GM21381 (cell line): Measurements from ENCODE around the gene HOXD11.

Source experiments
- ATAC-seq: cut with Tn5 transposase; IDR thresholded peaks from one replicate; pipeline ENCODE4 v1.9.1; 2021; ENCODE audit warnings: mild to moderate bottlenecking, moderate library complexity; ENCODE audit not compliant: unreplicated experiment

HOXD11 gene

DNA sequence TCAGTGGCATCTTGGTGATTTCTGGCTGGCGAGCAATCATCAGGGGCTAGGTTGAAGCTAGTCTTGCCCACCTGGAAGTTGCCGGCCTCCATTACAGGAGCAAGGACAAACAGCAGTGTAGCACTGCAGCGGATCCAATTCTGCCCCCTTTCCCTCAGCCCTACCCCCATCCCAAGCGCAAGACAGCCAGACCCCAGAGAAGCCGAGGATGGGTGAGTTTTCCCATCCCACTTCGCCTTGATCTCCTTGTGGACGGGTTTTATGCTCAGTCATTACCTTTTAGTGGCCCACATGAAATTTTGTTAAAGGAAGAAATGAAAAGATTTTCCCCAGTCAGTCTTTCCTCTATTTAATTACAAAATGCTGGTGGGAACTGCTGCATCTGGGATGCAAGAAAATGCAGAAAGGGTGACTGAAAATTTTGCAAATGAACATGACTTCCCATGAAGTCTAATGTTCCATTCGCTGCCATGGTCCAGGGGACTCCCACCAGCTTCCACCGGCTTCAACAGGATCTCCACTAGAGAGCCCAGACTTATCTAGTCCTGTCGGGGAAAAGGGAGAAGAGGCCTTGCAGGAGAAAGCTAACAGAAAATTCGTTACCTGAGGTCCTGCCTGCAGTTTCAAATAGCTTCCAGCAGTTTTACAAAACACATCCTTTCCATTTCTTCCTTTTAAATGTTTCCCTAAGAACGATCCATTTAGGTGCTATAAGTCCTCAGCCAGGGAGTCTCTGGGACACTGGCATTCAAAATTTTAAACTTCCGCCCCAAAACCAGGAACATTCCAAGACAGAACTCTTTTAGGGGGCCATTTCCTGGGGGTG, 13.5 kb downstream of the HOXD11 start:
- no peak for ATAC-seq

DNA sequence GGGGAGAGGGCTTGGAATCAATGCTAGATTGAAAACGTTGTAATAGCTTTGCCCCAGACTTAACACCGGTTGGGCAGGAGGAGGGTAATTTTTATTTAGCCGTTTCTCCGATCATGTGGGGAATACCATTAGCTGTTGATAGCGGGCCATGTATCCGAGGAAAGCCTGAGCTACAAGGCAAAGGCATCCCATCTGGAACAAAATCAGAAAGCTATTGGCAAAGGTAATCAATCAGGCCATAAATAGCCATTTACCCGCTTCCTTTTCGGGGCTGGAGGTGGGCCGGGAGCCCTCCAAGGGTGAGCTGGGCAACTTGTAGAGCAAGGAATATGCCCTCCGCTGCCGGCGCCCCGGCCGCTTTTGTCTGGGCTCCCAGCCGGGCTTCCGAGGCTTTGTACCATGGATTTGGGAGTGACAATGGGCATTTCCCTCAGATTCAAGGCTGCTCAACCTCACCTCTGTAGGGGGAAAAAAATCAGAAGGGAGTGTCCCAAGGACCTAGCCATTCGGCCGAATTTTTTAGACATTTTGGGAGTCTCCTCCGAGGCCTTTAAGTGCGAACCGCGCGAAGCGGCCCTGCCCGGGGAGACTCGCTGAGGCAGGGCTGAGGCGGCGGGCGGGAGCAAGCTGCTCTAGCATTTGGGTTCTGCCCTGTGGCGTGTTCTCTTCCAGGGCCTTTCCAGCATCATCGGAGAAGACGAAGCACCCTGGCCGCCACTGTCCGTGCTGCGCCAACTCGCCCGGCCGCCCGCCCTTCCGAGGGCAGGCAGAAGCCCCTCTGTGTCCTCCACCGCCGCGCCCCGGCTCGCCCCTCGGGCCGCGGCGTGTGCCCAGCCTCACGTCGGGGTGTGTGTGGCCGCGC, 14.3 kb downstream of the HOXD11 start:
- ATAC-seq, result no peak

DNA sequence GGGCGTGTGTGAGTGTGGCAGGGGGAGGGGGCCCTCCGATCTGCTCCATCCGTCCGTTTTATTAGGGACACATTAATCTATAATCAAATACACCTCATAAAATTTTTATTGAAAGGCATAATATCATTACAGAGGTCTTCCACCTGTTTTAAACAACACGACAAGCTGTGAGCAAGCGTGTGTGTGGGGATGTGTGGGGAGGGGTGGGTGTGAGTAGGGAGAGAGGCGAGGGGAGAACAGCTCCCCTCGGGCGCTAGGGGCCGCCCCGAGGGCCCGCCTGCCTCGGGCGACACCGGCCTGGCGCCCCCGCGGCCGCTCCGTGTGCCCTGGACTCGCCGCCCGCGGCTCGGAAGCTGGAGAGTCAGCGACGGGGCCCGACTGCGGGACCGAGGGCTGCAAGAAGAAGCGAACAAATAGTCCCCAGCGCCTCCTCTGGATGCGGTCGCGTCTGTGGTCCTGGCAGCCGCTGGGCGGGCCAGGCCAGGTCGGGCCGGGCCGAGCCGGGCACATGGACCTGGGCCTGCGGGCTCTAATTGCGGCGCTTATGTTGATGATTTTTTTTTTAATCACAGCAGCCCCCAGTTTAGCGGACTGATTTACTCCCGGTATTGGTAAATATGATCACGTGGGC, 15.1 kb downstream of the HOXD11 start:
- ATAC-seq, result no peak

DNA sequence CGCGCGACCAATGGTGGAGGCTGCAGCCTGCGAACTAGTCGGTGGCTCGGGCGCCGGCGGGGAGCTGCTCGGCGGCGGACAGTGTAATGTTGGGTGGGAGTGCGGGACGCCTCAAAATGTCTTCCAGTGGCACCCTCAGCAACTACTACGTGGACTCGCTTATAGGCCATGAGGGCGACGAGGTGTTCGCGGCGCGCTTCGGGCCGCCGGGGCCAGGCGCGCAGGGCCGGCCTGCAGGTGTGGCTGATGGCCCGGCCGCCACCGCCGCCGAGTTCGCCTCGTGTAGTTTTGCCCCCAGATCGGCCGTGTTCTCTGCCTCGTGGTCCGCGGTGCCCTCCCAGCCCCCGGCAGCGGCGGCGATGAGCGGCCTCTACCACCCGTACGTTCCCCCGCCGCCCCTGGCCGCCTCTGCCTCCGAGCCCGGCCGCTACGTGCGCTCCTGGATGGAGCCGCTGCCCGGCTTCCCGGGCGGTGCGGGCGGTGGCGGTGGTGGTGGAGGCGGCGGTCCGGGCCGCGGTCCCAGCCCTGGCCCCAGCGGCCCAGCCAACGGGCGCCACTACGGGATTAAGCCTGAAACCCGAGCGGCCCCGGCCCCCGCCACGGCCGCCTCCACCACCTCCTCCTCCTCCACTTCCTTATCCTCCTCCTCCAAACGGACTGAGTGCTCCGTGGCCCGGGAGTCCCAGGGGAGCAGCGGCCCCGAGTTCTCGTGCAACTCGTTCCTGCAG, 15.8 kb downstream of the HOXD11 start, which contains the start of gene HOXD9:
HOXD9 (plus strand) TSS at position 37 of the 728 bp plus-strand sequence; CDS start at position 87, 50 bp downstream.
- no peak for ATAC-seq

DNA sequence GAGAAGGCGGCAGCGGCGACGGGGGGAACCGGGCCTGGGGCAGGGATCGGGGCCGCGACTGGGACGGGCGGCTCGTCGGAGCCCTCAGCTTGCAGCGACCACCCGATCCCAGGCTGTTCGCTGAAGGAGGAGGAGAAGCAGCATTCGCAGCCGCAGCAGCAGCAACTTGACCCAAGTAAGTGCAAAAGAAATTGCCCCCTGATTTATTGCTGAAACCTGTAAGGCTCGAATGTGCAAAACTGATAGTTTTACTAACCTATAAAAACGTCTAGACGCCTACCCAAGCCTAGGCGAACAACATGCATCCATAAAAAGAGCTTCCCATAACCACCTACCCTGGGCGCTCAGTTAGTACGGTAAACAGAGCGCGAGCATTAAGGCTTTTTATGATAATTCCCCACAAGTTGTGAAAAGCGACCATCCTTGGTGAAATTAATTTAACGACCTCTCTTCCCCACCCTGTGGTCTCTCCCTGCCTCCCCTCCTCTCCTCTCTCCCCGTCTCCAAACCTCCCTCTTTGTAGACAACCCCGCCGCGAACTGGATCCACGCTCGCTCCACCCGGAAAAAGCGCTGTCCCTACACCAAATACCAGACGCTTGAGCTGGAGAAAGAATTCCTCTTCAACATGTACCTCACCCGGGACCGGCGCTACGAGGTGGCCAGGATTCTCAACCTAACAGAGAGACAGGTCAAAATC, 16.5 kb downstream of the HOXD11 start:
- no peak for ATAC-seq

DNA sequence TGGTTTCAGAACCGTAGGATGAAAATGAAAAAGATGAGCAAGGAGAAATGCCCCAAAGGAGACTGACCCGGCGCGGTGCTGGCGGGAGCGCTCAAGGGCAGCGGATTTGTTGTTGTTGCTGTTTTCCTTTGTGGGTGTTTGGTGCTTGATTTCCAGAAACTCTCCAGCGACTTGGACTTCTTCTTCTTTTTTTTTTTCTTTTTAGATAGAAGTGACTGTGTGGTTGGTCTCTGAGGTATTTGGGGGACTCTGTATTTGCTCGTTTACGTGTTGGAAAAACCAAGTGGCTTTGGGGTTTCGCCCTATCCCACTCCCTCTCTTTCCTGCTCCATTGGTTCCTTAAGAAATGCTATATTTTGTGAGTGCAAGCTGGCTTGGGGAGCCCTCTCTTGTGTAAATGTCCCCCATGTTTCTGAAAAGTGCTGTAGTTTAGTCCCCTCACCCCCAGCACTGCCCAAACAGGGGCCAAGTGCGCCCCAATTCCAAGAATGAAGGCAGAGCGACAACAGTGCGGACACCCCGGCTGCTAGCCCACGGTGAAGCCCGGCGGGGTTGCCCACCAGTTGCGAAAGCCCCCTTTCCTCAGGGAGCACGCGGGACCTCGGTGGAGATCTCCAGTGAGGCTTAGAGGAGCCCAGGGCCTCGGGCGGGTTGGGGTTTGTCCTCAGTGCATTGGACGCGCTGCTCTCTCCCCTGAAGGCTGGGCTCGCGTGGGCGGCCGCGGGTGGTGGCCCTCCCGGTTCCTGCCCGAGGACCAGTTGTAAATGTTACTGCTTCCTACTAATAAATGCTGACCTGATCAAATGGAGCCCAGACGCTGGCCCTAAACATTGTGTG, 17.2 kb downstream of the HOXD11 start:
- ATAC-seq, result no peak

DNA sequence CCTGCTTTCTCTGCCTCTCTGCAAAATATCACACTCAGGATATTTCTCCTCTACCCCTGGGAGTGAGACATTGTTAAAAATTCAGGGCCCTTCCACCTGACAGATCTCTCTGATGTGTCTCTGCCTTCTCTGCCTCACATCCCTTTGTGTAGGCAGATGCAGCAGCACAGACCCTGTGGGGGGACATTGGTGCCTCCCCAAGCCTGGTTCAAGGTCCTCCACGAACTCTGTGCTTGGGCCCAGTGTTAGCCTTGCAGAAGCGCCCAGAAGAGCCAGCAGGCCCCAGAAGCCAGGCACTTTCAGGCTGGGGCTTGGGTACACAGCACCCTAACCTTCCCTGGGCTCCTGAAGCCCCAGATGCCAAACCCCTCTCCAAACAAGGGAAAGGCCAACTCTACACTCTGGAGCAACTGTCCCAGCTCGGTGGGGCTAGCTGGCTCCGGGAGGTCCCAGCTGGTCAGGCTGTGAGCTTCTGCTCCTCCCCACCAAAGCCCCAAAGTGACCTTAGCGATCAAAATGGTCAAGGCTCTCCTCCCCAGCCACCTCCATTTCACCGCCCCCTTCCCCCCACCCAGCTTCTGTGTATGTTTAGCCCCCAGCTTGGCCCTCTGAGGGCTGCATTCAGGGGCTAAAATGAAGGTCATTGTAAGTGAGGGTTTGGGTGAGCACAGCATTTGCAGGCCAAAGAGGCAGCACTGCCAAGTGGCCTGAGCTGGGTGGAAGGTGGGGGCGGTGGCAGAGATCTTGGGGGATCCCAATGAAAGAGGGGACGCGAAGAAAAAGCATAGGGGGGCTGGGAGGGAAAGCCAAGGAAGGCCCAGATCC, 18.1 kb downstream of the HOXD11 start:
- ATAC-seq, result no peak

DNA sequence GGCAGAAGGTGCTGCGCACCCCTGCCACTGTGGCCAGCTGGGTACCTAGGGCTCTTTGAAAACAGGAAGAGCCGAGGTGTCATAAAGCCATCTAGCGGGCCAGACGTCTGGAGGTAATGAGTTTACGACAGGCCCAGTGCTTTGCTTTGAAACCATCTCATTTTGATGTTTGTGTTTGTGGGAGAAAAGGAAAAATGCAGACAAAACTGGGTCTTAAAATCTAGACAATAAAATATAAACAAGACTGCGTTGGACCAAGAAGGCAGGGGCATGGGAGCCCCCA, 18.6 kb downstream of the HOXD11 start:
- ATAC-seq, result no peak

DNA sequence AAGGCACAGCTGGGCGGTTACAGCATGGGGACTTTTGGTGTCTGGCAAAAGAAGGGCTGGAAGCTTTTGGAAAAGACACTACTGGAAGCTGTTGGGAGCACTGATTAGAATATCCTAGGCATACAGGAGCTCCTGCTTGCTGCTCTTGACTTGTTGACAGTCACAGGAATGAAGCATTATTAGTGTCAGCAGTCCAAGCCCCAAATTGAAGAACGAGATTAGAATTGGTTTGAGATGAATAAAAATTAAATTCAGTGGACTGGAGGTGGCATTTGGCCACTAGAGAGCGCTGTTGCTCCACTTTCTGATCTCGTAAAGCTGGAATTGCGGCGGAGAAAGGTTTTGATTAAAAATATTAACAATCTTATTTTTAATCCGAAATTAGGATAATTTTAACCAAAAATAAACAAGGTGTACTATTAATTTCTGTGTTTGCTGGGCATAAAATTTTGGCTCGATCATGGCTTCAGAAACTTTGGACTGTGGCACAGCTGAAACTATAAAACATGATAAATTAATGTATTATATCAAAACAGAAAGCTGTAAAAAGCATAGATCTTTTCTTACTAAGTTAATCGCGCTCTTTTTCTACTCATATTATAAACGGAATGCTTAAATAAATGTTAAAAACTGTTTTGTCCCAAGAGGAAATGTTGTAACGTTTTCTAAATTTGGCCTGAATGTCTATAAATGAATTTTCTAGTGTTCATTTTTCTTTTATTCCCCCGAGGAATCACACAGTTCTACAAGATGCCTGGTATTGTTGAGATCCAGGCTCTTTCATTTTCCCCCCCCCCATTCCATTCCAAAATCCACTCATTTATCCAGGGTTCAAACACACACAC, 20.1 kb downstream of the HOXD11 start:
- ATAC-seq, result no peak

DNA sequence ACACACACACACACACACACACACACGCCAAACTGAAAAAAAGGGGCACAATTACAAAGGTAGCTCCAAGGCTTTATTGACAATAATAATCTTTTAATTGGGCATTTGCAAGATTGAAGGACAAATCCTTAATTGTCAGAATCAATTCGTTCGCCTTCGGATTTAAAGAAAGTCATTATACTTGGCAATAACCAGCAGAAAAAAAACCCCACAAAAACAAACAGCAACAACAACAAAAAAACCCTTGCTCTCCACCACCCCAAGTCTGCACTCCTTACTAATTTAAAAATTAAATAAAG, 20.6 kb downstream of the HOXD11 start:
- no peak for ATAC-seq

DNA sequence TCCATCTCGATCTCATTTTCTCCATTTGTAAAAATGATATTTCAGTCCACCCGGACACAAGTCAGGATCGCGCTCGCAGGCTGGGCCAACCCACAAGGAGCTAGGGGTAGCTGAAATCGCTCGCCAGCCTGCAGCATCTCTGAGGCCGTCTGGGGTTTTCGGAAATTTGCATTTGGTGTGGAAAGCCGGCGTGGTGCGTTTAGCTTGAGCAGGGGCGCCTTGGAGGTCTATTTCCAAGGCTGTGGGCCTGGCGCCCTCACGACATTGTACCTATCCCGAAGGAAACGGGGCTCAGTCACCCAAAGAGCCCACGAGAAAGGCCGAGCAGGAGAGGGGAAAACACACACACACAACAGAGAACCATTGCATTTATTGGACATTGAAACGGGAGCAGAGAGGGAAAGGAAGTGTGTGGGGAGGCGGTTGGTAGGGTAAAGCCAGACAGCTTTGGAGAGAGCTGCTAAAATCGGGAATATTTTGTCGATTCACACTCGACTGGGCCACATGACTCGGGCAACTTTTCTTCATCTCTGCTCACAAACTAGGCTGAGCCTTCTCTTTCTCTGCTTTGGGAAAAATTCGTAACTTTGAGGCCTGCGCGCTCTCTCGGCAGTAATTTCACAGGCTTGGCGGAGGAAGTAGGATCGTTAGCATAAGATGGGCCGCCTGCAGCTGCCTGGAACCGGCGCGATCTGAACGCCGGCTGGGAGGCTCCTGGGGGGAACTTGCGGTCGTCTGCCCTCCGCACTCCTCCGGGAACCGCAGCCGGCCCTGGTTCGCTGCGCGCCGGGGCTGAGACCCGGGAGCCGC, 21.3 kb downstream of the HOXD11 start:
- ATAC-seq, result no peak

DNA sequence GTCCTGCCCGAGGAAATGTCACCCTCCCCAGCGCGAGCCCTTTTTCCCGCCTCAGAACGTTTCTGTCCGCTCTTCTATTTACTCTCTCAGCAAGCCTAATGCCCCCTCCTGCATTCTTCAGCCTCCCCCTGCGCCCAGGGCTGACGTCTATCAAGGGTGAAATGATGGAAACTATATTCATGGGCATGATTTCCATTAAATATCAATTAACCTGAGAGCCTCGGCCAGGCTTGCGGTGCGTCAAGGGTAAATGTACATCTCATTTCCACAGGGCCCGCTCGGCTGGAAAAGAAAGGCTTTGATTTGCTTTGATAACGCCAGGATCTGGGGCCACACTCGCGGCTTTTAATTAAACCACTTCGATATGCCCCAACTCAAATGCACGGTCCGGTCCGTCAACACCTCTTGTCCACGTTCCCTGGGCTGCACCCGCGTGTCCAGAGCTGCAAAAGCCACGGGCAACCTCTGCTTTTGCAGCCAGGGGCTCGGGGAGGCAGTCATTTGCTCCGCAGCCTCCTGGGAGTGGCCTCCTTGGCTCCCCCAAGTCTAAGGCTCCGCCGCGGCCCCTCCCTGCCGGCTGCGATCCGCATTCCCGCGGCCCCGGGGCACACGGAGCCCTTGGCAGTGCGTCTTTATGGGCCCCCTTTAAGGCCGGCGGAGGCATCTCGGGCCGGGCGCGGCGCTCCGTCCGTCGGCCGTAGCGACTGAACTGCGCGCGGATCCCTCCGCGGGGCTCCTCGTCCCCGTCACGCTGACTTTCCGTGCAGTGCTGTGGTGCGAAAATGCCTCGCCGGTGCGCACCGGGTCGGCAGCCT, 22.1 kb downstream of the HOXD11 start, which contains the start of gene HOXD8:
HOXD8 (plus strand) TSS at position 724 of the 815 bp plus-strand sequence. CDS start 662 bp downstream, outside the sequence.
- no peak for ATAC-seq

DNA sequence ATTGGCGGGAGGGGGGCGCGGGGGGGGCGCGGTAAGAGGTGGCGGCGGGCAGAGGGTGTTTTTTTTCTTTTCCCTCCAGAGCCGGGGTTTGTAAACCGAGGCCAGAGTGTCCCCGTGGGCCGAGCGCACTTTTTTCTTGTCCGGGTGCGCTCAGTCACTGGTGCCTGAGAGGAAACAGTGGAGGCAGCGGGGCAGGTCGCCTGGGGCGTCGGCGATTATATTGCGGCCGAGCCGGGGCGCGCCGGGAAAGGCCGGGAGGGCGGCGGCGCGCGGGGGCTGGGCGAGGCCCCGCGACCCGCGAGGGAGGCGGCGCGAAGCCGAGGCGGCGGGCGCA, 22.7 kb downstream of the HOXD11 start:
- no peak for ATAC-seq

DNA sequence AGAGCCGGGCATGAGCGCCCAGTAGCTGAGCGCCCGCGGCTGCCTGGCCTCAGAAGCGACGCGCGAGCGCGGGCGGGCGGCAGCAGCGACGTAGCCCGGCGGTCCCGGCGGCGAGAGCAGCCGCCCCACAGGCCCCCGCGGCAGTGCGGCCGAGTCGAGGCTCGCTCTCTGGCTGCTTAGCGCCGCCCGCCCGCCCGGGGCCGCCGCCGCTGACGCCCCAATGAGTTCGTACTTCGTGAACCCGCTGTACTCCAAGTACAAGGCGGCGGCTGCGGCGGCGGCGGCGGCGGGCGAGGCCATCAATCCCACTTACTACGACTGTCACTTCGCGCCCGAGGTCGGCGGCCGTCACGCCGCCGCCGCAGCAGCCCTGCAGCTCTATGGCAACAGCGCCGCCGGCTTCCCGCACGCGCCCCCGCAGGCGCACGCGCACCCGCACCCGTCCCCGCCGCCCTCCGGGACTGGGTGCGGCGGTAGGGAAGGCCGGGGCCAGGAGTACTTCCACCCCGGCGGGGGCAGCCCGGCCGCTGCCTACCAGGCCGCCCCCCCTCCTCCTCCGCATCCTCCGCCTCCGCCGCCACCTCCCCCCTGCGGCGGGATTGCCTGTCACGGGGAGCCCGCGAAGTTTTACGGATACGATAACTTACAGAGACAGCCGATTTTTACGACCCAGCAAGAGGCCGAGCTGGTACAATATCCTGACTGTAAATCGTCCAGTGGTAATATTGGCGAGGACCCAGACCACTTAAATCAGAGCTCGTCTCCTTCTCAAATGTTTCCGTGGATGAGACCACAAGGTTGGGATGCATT, 23.3 kb downstream of the HOXD11 start:
- no peak for ATAC-seq
